WTC11 (cell line): ENCODE data around the gene ACVR1. TPM values are rescaled to one million over a fixed set of nuclear protein-coding genes. Genes with fewer than 3 reads are reported as not detected.

Experiments used
- ATAC-seq: fragments of 200-7000 bp; cut with Tn5 transposase; 2 replicates; pipeline ENCODE4 v1.10.0; 2021; ENCODE audit warnings: mild to moderate bottlenecking, moderate library complexity
- CTCF ChIA-PET: fragments of 300-600 bp; sonication (Branson Sonifier 250); formaldehyde crosslinking; loops from one replicate; lab custom pipeline; 2021; ENCODE audit warnings: antibody characterized with exemption; lab: Charles Lee
- POLR2A ChIA-PET: fragments of 350-600 bp; sonication (Branson Sonifier 250); formaldehyde crosslinking; loops from one replicate; lab custom pipeline; 2021; ENCODE audit warnings: antibody characterized with exemption; lab: Charles Lee
- DNase-seq: peaks from one replicate; pipeline ENCODE4 v3.0.0; 2021; ENCODE audit warnings: low spot score
- H3K27ac Mint-ChIP-seq: 2 replicates; pipeline ENCODE4 v1.8.0; 2021; ENCODE audit warnings: mixed read lengths
- H3K27me3 Mint-ChIP-seq: 2 replicates; pipeline ENCODE4 v1.8.0; 2021; ENCODE audit warnings: low read depth, mild to moderate bottlenecking, moderate library complexity, mixed read lengths
- H3K36me3 Mint-ChIP-seq: 2 replicates; pipeline ENCODE4 v1.8.0; 2021; ENCODE audit warnings: mixed read lengths
- H3K4me1 Mint-ChIP-seq: 2 replicates; pipeline ENCODE4 v1.8.0; 2022; ENCODE audit warnings: mixed read lengths
- H3K4me3 Mint-ChIP-seq: 2 replicates; pipeline ENCODE4 v1.8.0; 2021; ENCODE audit warnings: mild to moderate bottlenecking, moderate library complexity, mixed read lengths
- H3K9me3 Mint-ChIP-seq: 2 replicates; pipeline ENCODE4 v1.8.0; 2021; ENCODE audit warnings: mixed read lengths
- CREM ChIP-seq: sonication (generic); formaldehyde crosslinking; IDR thresholded peaks from 2 replicates; pipeline ENCODE4 v1.8.1; 2022; ENCODE audit warnings: mild to moderate bottlenecking, missing genetic modification reagents, moderate library complexity
- ESRRA ChIP-seq: sonication (generic); formaldehyde crosslinking; IDR thresholded peaks from 2 replicates; pipeline ENCODE4 v1.8.1; 2022; ENCODE audit warnings: mild to moderate bottlenecking, missing genetic modification reagents, borderline replicate concordance
- FOXP1 ChIP-seq: sonication (generic); formaldehyde crosslinking; IDR thresholded peaks from 2 replicates; pipeline ENCODE4 v1.8.0; 2022; ENCODE audit warnings: missing genetic modification reagents, mild to moderate bottlenecking, moderate library complexity, borderline replicate concordance
- GRHL2 ChIP-seq: fragments of 250-450 bp; sonication (Bioruptor Pico); IDR thresholded peaks from 2 replicates; pipeline ENCODE4 v1.8.0; 2022; ENCODE audit warnings: mild to moderate bottlenecking, moderate library complexity; ENCODE audit not compliant: insufficient replicate concordance, severe bottlenecking
- JUN ChIP-seq: sonication (generic); formaldehyde crosslinking; IDR thresholded peaks from 2 replicates; pipeline ENCODE4 v1.8.0; 2023; ENCODE audit warnings: mild to moderate bottlenecking, missing genetic modification reagents
- KAT7 ChIP-seq: sonication (generic); formaldehyde crosslinking; IDR thresholded peaks from 2 replicates; pipeline ENCODE4 v1.8.1; 2023; ENCODE audit warnings: missing genetic modification reagents, mild to moderate bottlenecking, borderline replicate concordance
- MXD4 ChIP-seq: fragments of 250-450 bp; sonication (Bioruptor Pico); IDR thresholded peaks from 2 replicates; pipeline ENCODE4 v1.8.0; 2021; ENCODE audit warnings: mild to moderate bottlenecking, moderate library complexity, borderline replicate concordance
- RORB ChIP-seq: fragments of 250-450 bp; sonication (Bioruptor Pico); IDR thresholded peaks from 2 replicates; pipeline ENCODE4 v1.9.0; 2021; ENCODE audit warnings: mild to moderate bottlenecking
- TEAD4 ChIP-seq: sonication (generic); formaldehyde crosslinking; IDR thresholded peaks from 2 replicates; pipeline ENCODE4 v1.8.0; 2022; ENCODE audit warnings: mild to moderate bottlenecking, missing genetic modification reagents
- ZNF121 ChIP-seq: sonication (generic); formaldehyde crosslinking; IDR thresholded peaks from 2 replicates; pipeline ENCODE4 v1.8.0; 2023; ENCODE audit warnings: missing genetic modification reagents
- ZNF396 ChIP-seq: fragments of 250-450 bp; sonication (Bioruptor Pico); IDR thresholded peaks from 2 replicates; pipeline ENCODE4 v1.8.0; 2021; ENCODE audit warnings: mild to moderate bottlenecking, moderate library complexity, borderline replicate concordance
- ZNF423 ChIP-seq: fragments of 250-450 bp; sonication (Bioruptor Pico); IDR thresholded peaks from 2 replicates; pipeline ENCODE4 v2.1.2; 2022; ENCODE audit warnings: mild to moderate bottlenecking, moderate library complexity
- total RNA-seq: library from RNA; stranded (reverse); gene quantifications from 3 replicates; pipeline ENCODE4 v1.2.3, GENCODE V29; 2021
- TF ChIP-seq, protein P1 (sequence below): sonication (generic); formaldehyde crosslinking; IDR thresholded peaks from 2 replicates; pipeline ENCODE4 v1.8.0; 2022; ENCODE audit warnings: mild to moderate bottlenecking, missing genetic modification reagents
- TF ChIP-seq, protein P2 (sequence below): sonication (generic); formaldehyde crosslinking; IDR thresholded peaks from 2 replicates; pipeline ENCODE4 v1.8.0; 2023; ENCODE audit warnings: missing genetic modification reagents, mild to moderate bottlenecking, borderline replicate concordance
- TF ChIP-seq, protein P3 (sequence below): fragments of 250-450 bp; sonication (Bioruptor Pico); IDR thresholded peaks from 2 replicates; pipeline ENCODE4 v1.9.0; 2021; ENCODE audit warnings: mild to moderate bottlenecking
- TF ChIP-seq, protein P4 (sequence below): sonication (generic); formaldehyde crosslinking; IDR thresholded peaks from 2 replicates; pipeline ENCODE4 v1.8.1; 2023; ENCODE audit warnings: mild to moderate bottlenecking, missing genetic modification reagents, borderline replicate concordance

The ACVR1 gene
- total RNA-seq, 1 experiment from 2014 or later = 19.2 TPM

DNA sequence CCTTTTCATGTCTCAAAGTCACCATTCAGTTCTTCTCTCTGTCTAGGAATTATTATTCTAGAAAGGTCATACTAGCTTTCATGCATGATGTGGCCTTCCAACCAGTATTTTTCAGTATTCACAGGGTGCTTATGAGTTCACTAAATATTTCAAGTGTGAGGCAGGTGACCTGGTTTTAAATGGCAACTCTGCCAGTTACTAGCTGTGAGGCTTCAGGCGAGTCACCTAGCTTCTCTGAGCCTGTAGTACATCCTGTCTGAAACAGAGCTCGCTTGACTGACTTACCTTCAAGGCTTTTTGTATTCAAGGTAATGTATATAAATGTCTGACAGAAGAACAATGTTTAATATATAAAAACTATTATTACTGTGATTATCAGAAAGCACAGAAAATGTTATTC lies 19.4 kb upstream of the ACVR1 start:
- no peak for DNase-seq
- CTCF ChIA-PET = interaction anchor here (0.6 to 1.0 kb wide), 2 partner anchors 129 to 1362 kb away, joined by 3 read pairs; no protein-coding TSS in a partner anchor
- TF ChIP-seq, protein P1, sequence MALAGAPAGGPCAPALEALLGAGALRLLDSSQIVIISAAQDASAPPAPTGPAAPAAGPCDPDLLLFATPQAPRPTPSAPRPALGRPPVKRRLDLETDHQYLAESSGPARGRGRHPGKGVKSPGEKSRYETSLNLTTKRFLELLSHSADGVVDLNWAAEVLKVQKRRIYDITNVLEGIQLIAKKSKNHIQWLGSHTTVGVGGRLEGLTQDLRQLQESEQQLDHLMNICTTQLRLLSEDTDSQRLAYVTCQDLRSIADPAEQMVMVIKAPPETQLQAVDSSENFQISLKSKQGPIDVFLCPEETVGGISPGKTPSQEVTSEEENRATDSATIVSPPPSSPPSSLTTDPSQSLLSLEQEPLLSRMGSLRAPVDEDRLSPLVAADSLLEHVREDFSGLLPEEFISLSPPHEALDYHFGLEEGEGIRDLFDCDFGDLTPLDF (CRISPR knock-in tag) = no peak
- TF ChIP-seq, all 79 proteins: peak for 0
- no peaks in the 10 kb centered on the region for H3K9me3 Mint-ChIP-seq
- ATAC-seq = no peak
- H3K36me3 Mint-ChIP-seq = no peaks in the 10 kb centered on the region
- H3K27me3 Mint-ChIP-seq = peaks cover 5% of the 10 kb centered on the region
- POLR2A ChIA-PET = no interaction called here
- H3K4me1 Mint-ChIP-seq = peaks cover 48% of the 10 kb centered on the region
- H3K4me3 Mint-ChIP-seq = no peak overlapping the region
- no peak overlapping the region for H3K27ac Mint-ChIP-seq

DNA sequence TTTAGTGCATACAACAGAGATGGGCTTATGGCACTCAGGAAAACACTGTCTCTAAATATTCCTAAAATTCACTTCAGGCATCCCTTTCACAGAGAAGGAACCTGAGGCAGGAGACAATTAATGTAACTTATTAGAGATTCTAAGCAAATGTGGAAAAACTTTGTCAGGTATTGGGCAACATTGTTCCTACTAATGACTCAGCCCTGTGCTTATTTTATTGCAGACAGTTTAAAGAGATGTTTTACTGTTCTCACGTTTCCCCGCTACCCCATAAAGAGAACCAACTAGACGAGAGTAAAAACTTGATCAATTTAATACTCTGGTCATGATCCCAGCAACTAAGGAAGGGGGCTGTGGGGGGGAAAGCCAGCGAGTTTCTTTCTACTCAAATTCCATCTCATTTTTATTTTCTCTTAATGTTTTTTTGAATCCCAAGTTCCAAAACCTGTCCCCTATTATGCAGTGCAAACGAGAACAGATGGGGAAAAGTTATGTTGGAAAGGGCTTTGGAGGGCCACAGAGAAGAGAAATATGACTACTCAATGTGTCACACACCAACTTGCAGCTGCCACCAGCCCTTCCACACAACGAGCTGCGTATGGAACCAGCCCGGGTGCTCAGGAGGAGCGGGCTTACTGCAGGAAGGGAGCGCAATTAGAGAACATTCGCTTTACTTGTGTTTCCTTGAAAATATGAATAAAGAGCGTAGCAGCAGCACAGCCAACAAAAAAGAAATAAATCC lies 18.7 kb upstream of the ACVR1 start:
- DNase-seq (no peak), ATAC-seq (peak; percentile 32; the same call in 1 of the 2 replicates)
- CTCF ChIA-PET = interaction anchor here (0.6 kb wide), 1 partner anchor 1363 kb away, joined by 3 read pairs; no protein-coding TSS in a partner anchor
- H3K27me3 Mint-ChIP-seq = peaks cover 5% of the 10 kb centered on the region
- no peak overlapping the region for H3K27ac Mint-ChIP-seq
- POLR2A ChIA-PET = no interaction called here
- H3K4me3 Mint-ChIP-seq = no peak overlapping the region
- no peak for TF ChIP-seq ESRRA (CRISPR knock-in tag)
- TF ChIP-seq, protein P2, sequence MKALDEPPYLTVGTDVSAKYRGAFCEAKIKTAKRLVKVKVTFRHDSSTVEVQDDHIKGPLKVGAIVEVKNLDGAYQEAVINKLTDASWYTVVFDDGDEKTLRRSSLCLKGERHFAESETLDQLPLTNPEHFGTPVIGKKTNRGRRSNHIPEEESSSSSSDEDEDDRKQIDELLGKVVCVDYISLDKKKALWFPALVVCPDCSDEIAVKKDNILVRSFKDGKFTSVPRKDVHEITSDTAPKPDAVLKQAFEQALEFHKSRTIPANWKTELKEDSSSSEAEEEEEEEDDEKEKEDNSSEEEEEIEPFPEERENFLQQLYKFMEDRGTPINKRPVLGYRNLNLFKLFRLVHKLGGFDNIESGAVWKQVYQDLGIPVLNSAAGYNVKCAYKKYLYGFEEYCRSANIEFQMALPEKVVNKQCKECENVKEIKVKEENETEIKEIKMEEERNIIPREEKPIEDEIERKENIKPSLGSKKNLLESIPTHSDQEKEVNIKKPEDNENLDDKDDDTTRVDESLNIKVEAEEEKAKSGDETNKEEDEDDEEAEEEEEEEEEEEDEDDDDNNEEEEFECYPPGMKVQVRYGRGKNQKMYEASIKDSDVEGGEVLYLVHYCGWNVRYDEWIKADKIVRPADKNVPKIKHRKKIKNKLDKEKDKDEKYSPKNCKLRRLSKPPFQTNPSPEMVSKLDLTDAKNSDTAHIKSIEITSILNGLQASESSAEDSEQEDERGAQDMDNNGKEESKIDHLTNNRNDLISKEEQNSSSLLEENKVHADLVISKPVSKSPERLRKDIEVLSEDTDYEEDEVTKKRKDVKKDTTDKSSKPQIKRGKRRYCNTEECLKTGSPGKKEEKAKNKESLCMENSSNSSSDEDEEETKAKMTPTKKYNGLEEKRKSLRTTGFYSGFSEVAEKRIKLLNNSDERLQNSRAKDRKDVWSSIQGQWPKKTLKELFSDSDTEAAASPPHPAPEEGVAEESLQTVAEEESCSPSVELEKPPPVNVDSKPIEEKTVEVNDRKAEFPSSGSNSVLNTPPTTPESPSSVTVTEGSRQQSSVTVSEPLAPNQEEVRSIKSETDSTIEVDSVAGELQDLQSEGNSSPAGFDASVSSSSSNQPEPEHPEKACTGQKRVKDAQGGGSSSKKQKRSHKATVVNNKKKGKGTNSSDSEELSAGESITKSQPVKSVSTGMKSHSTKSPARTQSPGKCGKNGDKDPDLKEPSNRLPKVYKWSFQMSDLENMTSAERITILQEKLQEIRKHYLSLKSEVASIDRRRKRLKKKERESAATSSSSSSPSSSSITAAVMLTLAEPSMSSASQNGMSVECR = no peak
- TF ChIP-seq, protein P3, sequence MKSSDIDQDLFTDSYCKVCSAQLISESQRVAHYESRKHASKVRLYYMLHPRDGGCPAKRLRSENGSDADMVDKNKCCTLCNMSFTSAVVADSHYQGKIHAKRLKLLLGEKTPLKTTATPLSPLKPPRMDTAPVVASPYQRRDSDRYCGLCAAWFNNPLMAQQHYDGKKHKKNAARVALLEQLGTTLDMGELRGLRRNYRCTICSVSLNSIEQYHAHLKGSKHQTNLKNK (CRISPR knock-in tag) = no peak
- TF ChIP-seq FOXP1 (CRISPR knock-in tag) = no peak
- no peak for TF ChIP-seq ZNF423 (CRISPR knock-in tag)
- no peak for TF ChIP-seq CREM
- TF ChIP-seq ZNF121 (CRISPR knock-in tag) = no peak
- no peak for TF ChIP-seq JUN (CRISPR knock-in tag)
- TF ChIP-seq GRHL2 (CRISPR knock-in tag) = no peak
- TF ChIP-seq MXD4 (CRISPR knock-in tag) = no peak
- TF ChIP-seq RORB (CRISPR knock-in tag) = no peak
- no peak for TF ChIP-seq ZNF396 (CRISPR knock-in tag)
- no peak for TF ChIP-seq TEAD4 (CRISPR knock-in tag)
- TF ChIP-seq, protein P4, sequence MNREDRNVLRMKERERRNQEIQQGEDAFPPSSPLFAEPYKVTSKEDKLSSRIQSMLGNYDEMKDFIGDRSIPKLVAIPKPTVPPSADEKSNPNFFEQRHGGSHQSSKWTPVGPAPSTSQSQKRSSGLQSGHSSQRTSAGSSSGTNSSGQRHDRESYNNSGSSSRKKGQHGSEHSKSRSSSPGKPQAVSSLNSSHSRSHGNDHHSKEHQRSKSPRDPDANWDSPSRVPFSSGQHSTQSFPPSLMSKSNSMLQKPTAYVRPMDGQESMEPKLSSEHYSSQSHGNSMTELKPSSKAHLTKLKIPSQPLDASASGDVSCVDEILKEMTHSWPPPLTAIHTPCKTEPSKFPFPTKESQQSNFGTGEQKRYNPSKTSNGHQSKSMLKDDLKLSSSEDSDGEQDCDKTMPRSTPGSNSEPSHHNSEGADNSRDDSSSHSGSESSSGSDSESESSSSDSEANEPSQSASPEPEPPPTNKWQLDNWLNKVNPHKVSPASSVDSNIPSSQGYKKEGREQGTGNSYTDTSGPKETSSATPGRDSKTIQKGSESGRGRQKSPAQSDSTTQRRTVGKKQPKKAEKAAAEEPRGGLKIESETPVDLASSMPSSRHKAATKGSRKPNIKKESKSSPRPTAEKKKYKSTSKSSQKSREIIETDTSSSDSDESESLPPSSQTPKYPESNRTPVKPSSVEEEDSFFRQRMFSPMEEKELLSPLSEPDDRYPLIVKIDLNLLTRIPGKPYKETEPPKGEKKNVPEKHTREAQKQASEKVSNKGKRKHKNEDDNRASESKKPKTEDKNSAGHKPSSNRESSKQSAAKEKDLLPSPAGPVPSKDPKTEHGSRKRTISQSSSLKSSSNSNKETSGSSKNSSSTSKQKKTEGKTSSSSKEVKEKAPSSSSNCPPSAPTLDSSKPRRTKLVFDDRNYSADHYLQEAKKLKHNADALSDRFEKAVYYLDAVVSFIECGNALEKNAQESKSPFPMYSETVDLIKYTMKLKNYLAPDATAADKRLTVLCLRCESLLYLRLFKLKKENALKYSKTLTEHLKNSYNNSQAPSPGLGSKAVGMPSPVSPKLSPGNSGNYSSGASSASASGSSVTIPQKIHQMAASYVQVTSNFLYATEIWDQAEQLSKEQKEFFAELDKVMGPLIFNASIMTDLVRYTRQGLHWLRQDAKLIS (CRISPR knock-in tag) = no peak
- no peak for TF ChIP-seq KAT7 (CRISPR knock-in tag)
- TF ChIP-seq, all 79 proteins: peak for 0
- Mint-ChIP-seq H3K9me3 (no peaks in the 10 kb centered on the region), H3K4me1 (peaks cover 54% of the 10 kb centered on the region), H3K36me3 (no peaks in the 10 kb centered on the region)
